Peyer's patch (tissue), 4 donors: ENCODE measurements around the gene HCFC1. TPM values are rescaled to one million over a fixed set of nuclear protein-coding genes. Genes with fewer than 3 reads are reported as not detected.
A peak's percentile ranks its signal among the peaks of the same experiment; 100 is the strongest.
"Not testable (repeated sequence)": the region's sequence is repeated elsewhere in the genome, so short reads cannot be mapped to it uniquely, and the experiment has no call there.

Experiments
- DNase-seq, 3 donors: peaks; one replicate each; pipeline ENCODE4 v3.0.0-alpha.2; 2017 to 2019
- H3K27ac ChIP-seq, 4 donors: fragments of 200-600 bp; sonication (generic); one replicate each; pipeline ENCODE4 v1.5.1; 2016 to 2019
- H3K27me3 ChIP-seq, 2 donors: fragments of 200-600 bp; sonication (generic); one replicate each; pipeline ENCODE4 v1.5.1; 2019
- H3K36me3 ChIP-seq, 3 donors: fragments of 200-600 bp; sonication (generic); one replicate each; pipeline ENCODE4 v1.5.1; 2016 to 2019
- H3K4me1 ChIP-seq, 4 donors: fragments of 200-600 bp; sonication (generic); one replicate each; pipeline ENCODE4 v1.5.1; 2016 to 2019
- H3K4me3 ChIP-seq, 4 donors: fragments of 200-600 bp; sonication (generic); 1 replicate in 3 of 4; 2 replicates in 1 of 4; pipeline ENCODE4 v1.5.1; 2016 to 2019; ENCODE audit warnings: mild to moderate bottlenecking in 1 of 4
- H3K9me3 ChIP-seq, 4 donors: fragments of 200-600 bp; sonication (generic); one replicate each; pipeline ENCODE4 v1.5.1; 2016 to 2019; ENCODE audit warnings: mild to moderate bottlenecking in 1 of 4
- POLR2A ChIP-seq, 2 donors: fragments of 450-650 bp; IDR thresholded peaks; one replicate each; pipeline ENCODE4 v1.5.1; 2017; ENCODE audit warnings: antibody characterized with exemption in 2 of 2, mild to moderate bottlenecking in 2 of 2, moderate library complexity in 2 of 2
- total RNA-seq, 4 donors: library from RNA; depleted of rRNA; stranded (reverse); fragments of >200 nt; gene quantifications; one replicate each; pipeline ENCODE4 v1.1.0, GENCODE V29; 2016
- TF ChIP-seq, protein P1 (sequence below), 6 experiments: fragments of 450-650 bp in 4 of 6; fragments of 200-600 bp in 2 of 6; sonication (generic) in 1 of 6; IDR thresholded peaks; one replicate each; pipeline ENCODE4 v1.5.1; 2017 to 2019; ENCODE audit warnings: antibody characterized with exemption in 6 of 6, mild to moderate bottlenecking in 3 of 6, moderate library complexity in 1 of 6

Gene HCFC1
- total RNA-seq, 4 donors from 2014 or later, result 44.1 to 70.6 (median 55.6) TPM

DNA sequence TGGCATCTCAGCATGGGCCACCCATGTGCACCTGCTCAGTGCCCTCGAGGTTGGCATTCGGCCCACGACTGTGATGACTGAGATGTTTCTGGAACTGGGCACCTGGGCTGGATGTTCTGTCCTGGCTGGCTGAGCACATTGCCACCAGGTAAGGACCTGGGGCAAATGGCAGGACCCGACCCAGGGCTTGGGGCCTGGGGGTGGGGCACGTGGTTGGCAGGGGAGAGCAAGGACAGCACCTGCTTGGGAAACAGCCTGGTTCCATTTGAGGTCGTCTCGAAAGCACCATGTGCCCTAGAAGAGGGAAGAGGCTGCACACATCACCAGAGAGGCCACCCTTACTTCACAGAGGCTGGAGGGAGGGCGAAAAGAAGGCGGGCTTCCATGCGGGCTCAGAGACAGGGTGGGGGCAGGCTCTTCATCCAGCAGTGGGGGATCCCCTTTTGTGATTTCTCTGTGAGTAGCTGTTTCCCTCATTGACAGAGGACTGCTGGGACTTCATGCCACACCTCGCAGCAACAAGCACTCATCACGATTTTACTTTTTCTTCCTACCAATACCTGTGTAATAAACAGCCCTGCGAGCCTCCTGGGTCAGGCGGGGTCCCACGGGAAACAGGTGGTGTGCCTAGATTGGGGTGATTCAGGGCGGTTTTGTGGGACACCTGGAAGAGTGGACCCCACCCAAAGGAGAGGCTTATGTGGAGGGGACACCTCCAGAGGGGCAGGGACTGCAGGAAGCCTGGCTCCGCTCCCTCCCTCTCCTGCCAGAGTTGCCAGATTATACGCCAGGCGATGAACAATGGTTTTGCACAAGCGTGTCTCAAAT, 12.9 kb upstream of the HCFC1 start:
- DNase-seq, result no peak
- Histone ChIP-seq H3K27me3 (no peaks in the 10 kb centered on the region), H3K36me3 (no peaks in the 10 kb centered on the region), H3K27ac (peak overlapping the region; percentile 76 to 84 (median 80)), H3K9me3 (no peaks in the 10 kb centered on the region), H3K4me3 (no peak overlapping the region), H3K4me1 (peaks cover 0 to 26% (median 4%) of the 10 kb centered on the region in 4 donors)
- TF ChIP-seq POLR2A (IDR thresholded peaks at IDR 0.05), result no peak
- TF ChIP-seq, protein P1, sequence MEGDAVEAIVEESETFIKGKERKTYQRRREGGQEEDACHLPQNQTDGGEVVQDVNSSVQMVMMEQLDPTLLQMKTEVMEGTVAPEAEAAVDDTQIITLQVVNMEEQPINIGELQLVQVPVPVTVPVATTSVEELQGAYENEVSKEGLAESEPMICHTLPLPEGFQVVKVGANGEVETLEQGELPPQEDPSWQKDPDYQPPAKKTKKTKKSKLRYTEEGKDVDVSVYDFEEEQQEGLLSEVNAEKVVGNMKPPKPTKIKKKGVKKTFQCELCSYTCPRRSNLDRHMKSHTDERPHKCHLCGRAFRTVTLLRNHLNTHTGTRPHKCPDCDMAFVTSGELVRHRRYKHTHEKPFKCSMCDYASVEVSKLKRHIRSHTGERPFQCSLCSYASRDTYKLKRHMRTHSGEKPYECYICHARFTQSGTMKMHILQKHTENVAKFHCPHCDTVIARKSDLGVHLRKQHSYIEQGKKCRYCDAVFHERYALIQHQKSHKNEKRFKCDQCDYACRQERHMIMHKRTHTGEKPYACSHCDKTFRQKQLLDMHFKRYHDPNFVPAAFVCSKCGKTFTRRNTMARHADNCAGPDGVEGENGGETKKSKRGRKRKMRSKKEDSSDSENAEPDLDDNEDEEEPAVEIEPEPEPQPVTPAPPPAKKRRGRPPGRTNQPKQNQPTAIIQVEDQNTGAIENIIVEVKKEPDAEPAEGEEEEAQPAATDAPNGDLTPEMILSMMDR (IDR thresholded peaks at IDR 0.05), result no peak

DNA sequence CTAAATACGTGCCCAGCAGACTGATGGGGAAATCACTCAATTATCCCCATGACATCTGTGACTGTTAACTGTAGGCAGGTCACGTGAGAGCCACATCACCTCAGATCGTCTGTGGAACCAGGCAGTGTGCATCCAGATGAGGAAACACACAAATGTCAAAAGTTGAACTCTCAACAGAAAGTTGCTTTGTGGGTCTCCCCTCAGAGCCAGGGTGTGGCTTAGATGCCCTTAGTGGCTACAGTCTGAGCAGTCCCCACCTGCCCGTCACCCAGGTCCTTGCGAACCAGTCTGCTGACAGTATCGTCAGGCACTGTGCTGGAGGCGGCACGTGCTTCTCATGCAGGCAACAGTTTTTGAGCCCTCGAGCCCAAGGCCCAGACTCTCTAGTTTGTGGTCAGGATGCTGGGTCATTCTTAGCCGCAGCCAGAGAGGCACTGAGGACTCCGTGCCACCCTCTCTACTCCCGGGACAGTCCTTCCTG, 11.7 kb upstream of the HCFC1 start:
- H3K27ac ChIP-seq, result peak overlapping the region in 2 of 4 donors; percentile 79 to 84
- peaks cover 0 to 26% (median 4%) of the 10 kb centered on the region in 4 donors for H3K4me1 ChIP-seq
- TF ChIP-seq, protein P1 (IDR thresholded peaks at IDR 0.05), result no peak
- TF ChIP-seq POLR2A (IDR thresholded peaks at IDR 0.05), result no peak
- H3K4me3 ChIP-seq, result no peak overlapping the region
- no peaks in the 10 kb centered on the region for H3K36me3 ChIP-seq
- no peaks in the 10 kb centered on the region for H3K27me3 ChIP-seq
- DNase-seq, result no peak
- H3K9me3 ChIP-seq, result no peaks in the 10 kb centered on the region

DNA sequence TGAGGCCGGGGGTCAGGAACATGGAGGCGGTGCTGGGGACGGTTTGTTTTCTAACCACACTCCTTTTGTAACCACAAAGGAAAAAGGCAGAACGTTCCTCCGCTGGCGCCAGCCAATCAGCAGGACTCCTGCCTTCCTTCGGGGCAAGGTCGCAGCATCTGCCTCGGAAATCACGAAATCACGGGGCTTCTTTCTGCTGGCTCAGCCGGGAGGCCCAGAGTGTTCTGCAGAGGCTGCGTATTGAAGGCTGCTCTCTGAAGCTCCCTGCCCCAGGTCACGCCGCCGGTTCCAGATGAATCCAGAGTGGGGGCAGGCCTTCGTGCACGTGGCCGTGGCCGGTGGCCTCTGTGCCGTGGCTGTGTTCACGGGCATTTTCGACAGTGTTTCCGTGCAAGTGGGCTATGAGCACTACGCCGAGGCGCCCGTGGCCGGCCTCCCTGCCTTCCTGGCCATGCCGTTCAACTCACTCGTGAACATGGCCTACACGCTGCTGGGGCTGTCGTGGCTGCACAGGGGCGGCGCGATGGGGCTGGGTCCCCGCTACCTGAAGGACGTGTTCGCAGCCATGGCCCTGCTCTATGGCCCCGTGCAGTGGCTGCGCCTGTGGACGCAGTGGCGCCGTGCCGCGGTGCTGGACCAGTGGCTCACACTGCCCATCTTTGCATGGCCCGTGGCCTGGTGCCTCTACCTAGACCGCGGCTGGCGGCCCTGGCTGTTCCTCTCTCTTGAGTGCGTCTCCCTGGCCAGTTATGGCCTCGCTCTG, 10.3 kb upstream of the HCFC1 start:
- Histone ChIP-seq H3K36me3 (no peaks in the 10 kb centered on the region), H3K27me3 (no peaks in the 10 kb centered on the region), H3K9me3 (no peaks in the 10 kb centered on the region), H3K4me1 (peaks cover 0 to 26% (median 4%) of the 10 kb centered on the region in 4 donors), H3K4me3 (peak overlapping the region in 1 of 4 donors; percentile 20), H3K27ac (peak overlapping the region; percentile 40 to 79 (median 68))
- peak in 2 of 3 donors; percentile 69 to 88 for DNase-seq
- TF ChIP-seq, protein P1 (IDR thresholded peaks at IDR 0.05), result no peak
- TF ChIP-seq POLR2A (IDR thresholded peaks at IDR 0.05), result no peak

DNA sequence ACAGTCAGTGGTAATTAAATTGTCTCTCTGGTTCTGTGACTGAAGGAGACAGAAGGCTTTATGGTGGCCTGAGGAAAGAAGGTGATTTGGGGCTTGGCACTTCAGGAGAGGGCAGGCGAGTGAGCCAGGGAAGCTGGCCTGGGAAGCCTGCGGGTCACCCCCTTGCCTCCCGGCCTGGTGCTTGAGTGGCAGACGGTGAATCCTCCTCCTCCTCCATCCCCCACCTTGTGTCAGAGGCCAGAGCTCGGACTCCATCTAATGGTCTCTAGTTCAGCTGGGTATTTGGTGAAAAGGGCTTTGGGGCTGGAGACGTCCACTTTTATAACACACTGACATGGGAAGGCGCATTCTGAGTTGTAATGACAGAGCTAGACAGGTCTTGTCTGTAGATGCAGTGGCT, 9.6 kb upstream of the HCFC1 start:
- no peak for DNase-seq
- H3K27me3 ChIP-seq, result no peaks in the 10 kb centered on the region
- no peak for TF ChIP-seq POLR2A (IDR thresholded peaks at IDR 0.05)
- TF ChIP-seq, protein P1 (IDR thresholded peaks at IDR 0.05), result no peak

DNA sequence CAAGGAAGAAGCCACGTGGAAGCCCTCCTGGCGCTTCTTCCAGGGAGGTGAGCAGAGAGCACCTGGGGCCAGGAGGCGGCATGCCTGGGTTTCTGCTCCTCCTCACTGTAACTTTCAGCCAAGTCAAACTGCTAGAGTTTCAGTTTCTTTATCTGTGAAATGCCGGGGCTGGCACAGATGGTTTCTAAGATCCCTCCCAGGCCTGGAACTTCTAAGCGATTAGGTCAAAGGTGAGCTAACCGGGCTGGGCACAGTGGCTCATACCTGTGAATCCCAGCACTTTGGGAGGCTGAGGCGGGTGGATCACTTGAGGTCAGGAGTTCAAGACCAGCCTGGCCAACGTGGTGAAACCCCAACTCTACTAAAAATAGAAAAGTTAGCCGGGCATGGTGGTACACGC, 8.8 kb upstream of the HCFC1 start:
- H3K4me1 ChIP-seq, result peaks cover 0 to 26% (median 4%) of the 10 kb centered on the region in 4 donors
- H3K27me3 ChIP-seq, DNase-seq, H3K36me3 ChIP-seq, H3K9me3 ChIP-seq, H3K4me3 ChIP-seq: not testable (repeated sequence)
- peak overlapping the region; percentile 40 to 79 (median 68) for H3K27ac ChIP-seq

More for the DNA sequence above, 9.6 kb upstream of the HCFC1 start:
- Histone ChIP-seq H3K4me1 (peaks cover 0 to 26% (median 4%) of the 10 kb centered on the region in 4 donors), H3K9me3 (no peaks in the 10 kb centered on the region), H3K27ac (peak overlapping the region; percentile 40 to 79 (median 68)), H3K36me3 (no peaks in the 10 kb centered on the region), H3K4me3 (peak overlapping the region in 1 of 4 donors; percentile 3)
